Stromal cell of bone marrow (primary cell): ENCODE data around the gene FTO.
A peak's percentile ranks its signal among the peaks of the same experiment; 100 is the strongest.
"Not testable (repeated sequence)": the region's sequence is repeated elsewhere in the genome, so short reads cannot be mapped to it uniquely, and the experiment has no call there.

Experiments used
- DNase-seq: peaks from one replicate; pipeline ENCODE4 v3.0.0-alpha.2; 2012; ENCODE audit warnings: low read depth

The FTO gene

DNA sequence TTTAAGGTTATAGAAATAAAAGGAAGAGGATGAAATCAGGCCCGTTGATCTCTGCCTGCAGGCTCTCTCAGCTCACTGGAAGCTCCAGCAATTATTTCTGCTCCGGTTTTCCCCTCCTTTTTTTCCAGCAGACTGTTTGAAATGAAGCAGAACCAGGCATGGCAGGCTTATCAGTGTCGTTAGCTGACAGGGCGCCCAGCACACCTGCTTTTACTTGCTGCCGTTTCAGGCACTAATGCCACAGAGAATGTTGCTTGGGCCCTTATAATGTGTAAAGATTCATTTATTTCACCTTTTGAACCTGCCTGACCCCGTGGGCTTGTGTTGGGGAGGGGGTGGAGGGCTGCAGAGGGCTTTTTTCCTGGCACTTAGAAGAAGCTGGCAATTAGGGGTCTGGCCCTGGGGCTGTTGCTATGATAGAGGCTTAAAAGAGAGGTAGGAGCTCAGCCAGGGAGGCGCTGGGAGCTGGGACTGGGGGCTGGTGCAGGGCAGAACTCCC, 474.6 kb downstream of the FTO start:
- no peak for DNase-seq

DNA sequence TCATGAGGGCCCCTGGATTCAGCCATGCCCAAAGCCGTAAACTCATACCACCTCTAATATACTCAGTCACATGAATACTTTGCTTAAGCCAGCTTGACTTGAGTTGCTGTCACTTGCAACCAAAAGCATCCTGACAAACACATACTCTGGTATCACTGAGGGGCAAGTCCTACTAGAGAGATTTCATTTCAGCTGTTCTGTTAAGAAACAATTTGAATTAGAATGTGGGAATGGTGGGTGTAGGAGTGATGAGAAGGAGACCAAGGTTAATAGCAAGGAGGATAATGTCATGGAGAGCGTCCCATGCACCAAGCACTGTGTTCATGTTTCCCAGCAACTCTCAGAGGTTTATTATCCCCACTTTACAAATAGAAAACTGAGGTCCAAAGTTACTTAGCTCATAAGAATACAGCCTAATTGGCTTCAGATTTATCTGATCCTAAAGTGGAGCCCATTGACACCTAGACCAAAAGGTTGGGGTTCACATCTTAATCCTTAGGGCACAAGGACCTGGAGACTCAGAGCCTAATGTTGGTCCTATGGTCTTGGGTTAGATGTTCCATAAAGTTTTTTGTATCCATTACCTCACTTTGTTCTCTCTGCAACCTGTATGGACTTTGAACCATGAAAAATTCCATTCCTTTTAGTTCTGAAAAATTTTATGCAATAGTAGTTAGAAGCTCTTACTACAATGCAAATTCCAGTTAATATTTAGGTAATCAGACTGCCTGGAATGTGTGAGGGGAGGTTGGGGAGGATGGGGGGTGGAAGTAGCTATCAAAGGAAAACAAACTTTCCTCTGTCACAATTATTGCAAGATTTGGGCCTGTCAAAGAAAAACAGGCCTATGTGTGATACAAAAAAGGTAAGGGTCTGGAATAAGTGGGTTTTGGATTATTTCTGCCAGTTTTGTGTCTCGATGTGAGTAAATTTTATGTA, 476.7 kb downstream of the FTO start:
- DNase-seq, result no peak

GRCh38 chr16:54181683-54182329, 477.9 kb downstream of the FTO start:
- not testable (repeated sequence) for DNase-seq

DNA sequence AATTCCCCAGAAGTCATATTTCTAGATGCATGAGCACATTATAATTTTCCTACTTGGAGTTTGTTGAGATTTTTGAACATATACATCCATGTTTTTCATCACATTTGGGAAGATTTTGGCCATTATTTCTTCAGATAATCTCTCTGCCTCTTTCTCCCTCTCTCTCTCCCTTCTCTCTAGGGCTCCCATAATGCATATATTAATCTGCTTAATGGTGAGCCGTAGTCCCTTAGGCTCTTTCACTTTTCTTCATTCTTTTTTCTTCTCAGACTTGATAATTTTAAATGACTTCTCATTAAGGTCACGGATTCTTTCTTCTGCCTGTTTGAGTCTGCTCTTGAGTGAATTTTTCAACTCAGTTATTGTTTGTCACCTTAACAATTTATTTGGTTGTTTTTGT, 481.1 kb downstream of the FTO start:
- no peak for DNase-seq

- DNase-seq, result no peak
Measured at GRCh38 chr16:54191163-54191562, 487.2 kb downstream of the FTO start.

GRCh38 chr16:54191592-54191991, 487.6 kb downstream of the FTO start:
- DNase-seq, result no peak

DNA sequence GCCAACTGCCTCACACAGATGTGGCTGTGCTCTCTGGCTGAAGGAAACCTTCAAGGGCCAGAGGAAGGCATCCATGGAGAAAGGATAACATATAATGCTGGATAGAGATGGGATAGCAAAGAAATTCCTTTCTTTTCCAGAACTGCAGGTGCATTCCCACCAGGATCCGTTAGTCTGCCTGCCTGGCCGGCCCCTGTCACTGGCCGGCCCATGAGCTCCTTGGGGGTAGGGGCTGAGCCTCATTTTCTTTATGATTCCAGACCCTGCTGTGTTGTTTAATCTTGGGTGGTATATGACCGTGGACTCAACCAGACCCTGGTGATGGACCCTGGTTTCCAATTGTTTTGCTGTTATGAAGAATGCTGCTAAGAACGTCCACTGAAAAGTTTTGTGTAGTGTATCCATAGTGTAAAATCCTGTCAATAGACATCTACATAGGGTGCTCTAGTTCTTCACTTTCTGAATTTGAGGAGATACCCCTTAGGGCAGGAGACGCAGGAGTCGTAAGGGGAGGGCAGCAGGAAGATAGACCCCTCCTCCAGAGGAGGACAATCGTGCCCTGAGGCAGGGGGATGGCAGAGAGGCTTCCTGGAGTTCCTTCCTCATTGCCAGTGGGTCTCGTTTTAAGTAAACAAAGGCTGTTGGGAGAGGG, 489.2 kb downstream of the FTO start:
- DNase-seq, result no peak

GRCh38 chr16:54193665-54194333, 489.8 kb downstream of the FTO start:
- DNase-seq, result peak; percentile 81

GRCh38 chr16:54194334-54194743, 490.4 kb downstream of the FTO start:
- DNase-seq, result peak; percentile 13

- no peak for DNase-seq
Measured at GRCh38 chr16:54197758-54198157, 493.8 kb downstream of the FTO start.

GRCh38 chr16:54199487-54200160, 495.7 kb downstream of the FTO start:
- no peak for DNase-seq

GRCh38 chr16:54200161-54200534, 496.2 kb downstream of the FTO start:
- no peak for DNase-seq

DNA sequence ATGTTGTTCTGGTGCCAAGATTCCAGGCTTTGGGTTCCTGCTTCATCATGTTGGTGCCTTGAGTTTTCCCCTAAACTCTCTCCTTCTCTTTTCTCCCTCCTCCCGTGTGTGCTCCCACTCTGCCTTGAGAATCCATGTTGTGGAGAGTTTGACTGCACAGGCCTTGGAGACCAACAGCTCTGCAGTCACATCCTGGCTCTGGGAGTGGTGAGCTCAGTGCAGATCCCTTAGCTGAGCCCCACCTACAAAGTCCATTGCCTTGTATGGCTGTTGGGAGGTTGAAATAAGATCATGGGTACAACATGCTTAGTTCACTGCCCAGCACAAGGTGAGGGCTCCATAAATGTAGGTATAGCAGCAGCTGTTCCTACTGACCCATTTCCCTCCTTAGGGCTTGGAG, 496.8 kb downstream of the FTO start:
- no peak for DNase-seq

DNA sequence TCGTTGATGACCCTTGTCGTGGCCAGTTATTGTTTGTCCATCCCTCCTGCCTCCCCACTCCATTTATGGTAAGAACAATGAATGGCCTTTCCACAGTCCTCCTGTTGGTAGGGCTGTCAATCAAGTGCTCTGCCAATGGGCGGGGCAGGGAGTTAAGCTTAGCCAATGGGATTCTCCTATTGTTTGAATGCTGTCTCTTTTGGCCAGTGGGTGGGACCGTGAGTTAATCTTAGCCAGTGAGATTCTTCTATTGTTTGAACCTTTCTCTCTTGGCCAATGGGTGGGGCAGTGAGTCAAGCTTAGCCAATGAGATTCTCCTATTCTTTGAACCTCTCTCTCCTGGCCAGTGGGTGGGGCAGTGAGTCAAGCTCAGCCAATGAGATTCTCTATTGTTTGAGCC, 497.2 kb downstream of the FTO start:
- no peak for DNase-seq
